Measurements from ENCODE around the gene RABAC1. TPM values are rescaled to one million over a fixed set of nuclear protein-coding genes. Genes with fewer than 3 reads are reported as not detected.

RABAC1 gene
- total and polyA plus RNA-seq, 7 donors, result 128 to 255 (median 170) TPM

DNA sequence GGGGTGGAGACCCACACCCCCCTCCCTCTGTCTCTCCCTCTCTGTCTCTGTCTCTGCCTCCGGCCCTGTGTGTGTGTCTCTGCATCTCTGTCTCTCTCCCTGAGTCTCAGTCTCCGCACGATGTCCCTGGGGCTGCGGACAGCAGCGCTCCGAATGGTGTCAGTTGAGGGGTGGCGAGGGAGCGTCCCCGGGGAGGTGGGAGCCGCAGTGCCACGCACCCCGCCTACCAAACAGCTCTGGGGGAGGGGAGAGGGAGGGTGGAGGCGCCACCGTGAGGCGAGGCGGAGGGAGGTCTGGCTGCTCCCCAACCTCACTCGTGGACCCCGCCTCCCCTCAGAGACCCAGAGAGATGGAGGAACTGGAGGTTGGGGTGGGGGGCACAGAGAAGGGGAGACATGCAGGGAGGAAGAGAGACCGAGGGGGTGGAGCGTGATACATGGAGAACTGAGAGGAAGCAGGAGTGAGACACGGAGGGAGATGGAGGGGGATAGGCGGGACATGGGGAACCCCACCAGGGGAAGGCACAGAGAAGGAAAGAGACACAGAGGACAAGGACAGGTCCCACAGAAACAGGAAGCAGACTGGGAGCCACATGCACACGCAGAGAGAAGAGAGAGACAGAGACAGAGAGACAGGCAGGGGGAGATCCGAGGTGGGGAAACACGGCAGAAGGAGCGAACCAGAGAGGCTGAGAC, 38.1 kb downstream of the RABAC1 start:
- no peak overlapping the region for H3K4me3 ChIP-seq
- H3K36me3 ChIP-seq, result no peaks in the 10 kb centered on the region
- H3K9me3 ChIP-seq, result no peaks in the 10 kb centered on the region
- intact Hi-C loops (cut with DNase I), result no loop called here
- TF ChIP-seq EP300 (IDR thresholded peaks at IDR 0.05) (no peak), POLR2AphosphoS5 (IDR thresholded peaks at IDR 0.05) (no peak), POLR2A (IDR thresholded peaks at IDR 0.05) (no peak)
- TF ChIP-seq, protein P1, sequence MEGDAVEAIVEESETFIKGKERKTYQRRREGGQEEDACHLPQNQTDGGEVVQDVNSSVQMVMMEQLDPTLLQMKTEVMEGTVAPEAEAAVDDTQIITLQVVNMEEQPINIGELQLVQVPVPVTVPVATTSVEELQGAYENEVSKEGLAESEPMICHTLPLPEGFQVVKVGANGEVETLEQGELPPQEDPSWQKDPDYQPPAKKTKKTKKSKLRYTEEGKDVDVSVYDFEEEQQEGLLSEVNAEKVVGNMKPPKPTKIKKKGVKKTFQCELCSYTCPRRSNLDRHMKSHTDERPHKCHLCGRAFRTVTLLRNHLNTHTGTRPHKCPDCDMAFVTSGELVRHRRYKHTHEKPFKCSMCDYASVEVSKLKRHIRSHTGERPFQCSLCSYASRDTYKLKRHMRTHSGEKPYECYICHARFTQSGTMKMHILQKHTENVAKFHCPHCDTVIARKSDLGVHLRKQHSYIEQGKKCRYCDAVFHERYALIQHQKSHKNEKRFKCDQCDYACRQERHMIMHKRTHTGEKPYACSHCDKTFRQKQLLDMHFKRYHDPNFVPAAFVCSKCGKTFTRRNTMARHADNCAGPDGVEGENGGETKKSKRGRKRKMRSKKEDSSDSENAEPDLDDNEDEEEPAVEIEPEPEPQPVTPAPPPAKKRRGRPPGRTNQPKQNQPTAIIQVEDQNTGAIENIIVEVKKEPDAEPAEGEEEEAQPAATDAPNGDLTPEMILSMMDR (IDR thresholded peaks at IDR 0.05), result no peak
- peaks cover 50 to 98% (median 95%) of the 10 kb centered on the region in 3 donors for H3K27me3 ChIP-seq
- DNase-seq, result no peak
- H3K27ac ChIP-seq, result no peak overlapping the region
- WGBS, 2 donors, result 12 to 14% methylated on average over 26 of the region's 26 CpGs
- H3K4me1 ChIP-seq, result no peaks in the 10 kb centered on the region

DNA sequence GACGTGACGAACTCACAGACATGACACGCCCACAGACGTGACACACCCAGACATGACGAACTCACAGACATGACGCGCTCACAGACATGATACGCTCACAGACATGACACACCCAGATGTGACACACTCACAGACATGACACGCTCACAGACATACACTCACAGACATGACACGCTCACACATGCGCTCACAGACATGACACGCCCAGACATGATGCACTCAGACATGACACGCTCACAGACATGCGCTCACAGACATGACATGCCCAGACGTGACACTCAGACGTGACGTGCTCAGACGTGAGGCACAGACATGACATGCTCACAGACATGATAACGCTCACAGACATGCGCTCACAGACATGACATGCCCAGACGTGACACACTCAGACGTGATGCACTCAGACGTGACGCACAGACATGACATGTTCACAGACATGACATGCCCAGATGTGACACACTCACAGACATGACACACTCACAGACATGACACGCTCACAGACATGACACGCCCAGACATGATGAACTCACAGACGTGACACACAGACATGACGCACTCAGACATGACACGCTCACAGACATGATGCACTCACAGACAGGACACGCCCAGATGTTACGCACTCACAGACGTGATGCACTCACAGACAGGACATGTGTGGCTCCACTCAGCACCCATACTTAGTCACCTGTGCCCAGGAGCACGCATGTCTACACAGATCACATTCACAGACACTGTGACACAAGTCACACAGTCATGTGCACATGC, 39.0 kb downstream of the RABAC1 start:
- Histone ChIP-seq H3K27me3 (peaks cover 47 to 98% (median 95%) of the 10 kb centered on the region in 3 donors), H3K36me3 (no peaks in the 10 kb centered on the region), H3K4me3 (no peak overlapping the region), H3K9me3 (no peaks in the 10 kb centered on the region), H3K4me1 (peaks cover 0 to 4% (median 3%) of the 10 kb centered on the region in 4 donors), H3K27ac (no peak overlapping the region)
- TF ChIP-seq, protein P1 (IDR thresholded peaks at IDR 0.05), result no peak
- no peak for TF ChIP-seq POLR2A (IDR thresholded peaks at IDR 0.05)
- TF ChIP-seq EP300 (IDR thresholded peaks at IDR 0.05), result no peak
- TF ChIP-seq POLR2AphosphoS5 (IDR thresholded peaks at IDR 0.05), result no peak
- intact Hi-C loops (cut with DNase I), result no loop called here
- WGBS, 2 donors, result 74 to 86% methylated on average over 33 of the region's 33 CpGs
- DNase-seq, result no peak

DNA sequence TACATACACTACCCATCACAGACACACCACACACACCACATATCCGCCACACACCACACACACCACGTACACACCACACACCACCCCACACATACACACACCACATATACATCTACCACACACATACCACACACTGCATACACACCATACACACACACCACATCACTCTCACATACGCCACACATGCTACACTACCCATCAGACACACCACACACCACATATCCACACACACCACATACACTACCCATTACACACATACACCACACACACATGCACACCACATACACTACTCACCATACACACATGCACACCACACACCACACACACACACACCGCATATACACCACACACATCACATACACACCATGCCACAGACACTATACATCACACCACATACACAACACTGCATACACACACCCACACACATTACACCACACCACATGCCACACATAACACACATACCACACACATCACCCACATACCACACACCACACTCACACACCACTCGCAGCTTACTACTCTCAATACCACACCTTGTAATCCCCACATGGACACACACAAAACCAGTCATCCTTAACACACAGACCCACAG, 40.4 kb downstream of the RABAC1 start:
- Histone ChIP-seq H3K27me3 (peaks cover 42 to 96% (median 90%) of the 10 kb centered on the region in 3 donors), H3K4me3 (no peak overlapping the region), H3K27ac (no peak overlapping the region), H3K36me3 (no peaks in the 10 kb centered on the region), H3K9me3 (no peaks in the 10 kb centered on the region), H3K4me1 (peaks cover 0 to 5% (median 4%) of the 10 kb centered on the region in 4 donors)
- 94 to 96% methylated on average over 5 of the region's 5 CpGs for WGBS, 2 donors
- no peak for DNase-seq
- intact Hi-C loops (cut with DNase I), result no loop called here
- TF ChIP-seq, protein P1 (IDR thresholded peaks at IDR 0.05), result no peak
- TF ChIP-seq POLR2A (IDR thresholded peaks at IDR 0.05) (no peak), EP300 (IDR thresholded peaks at IDR 0.05) (no peak), POLR2AphosphoS5 (IDR thresholded peaks at IDR 0.05) (no peak)

DNA sequence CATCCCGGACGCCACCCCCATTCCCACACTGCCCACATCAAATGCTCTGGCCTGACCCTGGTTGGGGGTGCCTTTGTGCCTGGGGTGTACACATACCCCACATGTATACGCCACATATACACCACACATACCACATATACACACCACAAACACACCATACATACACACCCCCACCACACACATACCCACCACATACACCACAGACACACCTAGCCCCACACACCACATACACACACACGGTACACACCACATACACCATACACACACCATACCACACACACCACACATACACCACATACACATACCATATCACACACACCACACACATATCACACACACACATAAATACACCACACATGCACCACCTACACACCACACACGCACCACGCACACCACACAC, 41.0 kb downstream of the RABAC1 start:
- H3K9me3 ChIP-seq, result no peaks in the 10 kb centered on the region
- no peak overlapping the region for H3K4me3 ChIP-seq
- H3K27me3 ChIP-seq, result peaks cover 44 to 97% (median 91%) of the 10 kb centered on the region in 3 donors
- H3K36me3 ChIP-seq, result no peaks in the 10 kb centered on the region
- intact Hi-C loops (cut with DNase I), result no loop called here
- 80 to 84% methylated on average over 6 of the region's 6 CpGs for WGBS, 2 donors
- no peak for DNase-seq
- no peak overlapping the region for H3K27ac ChIP-seq
- peaks cover 0 to 10% (median 6%) of the 10 kb centered on the region in 4 donors for H3K4me1 ChIP-seq
- TF ChIP-seq POLR2A (IDR thresholded peaks at IDR 0.05), result no peak
- TF ChIP-seq POLR2AphosphoS5 (IDR thresholded peaks at IDR 0.05), result no peak
- TF ChIP-seq, protein P1 (IDR thresholded peaks at IDR 0.05), result no peak
- no peak for TF ChIP-seq EP300 (IDR thresholded peaks at IDR 0.05)

Measured in sigmoid colon (tissue), 7 donors.